ENCODE measurements around the gene CRY1. TPM values are rescaled to one million over a fixed set of nuclear protein-coding genes. Genes with fewer than 3 reads are reported as not detected.

CRY1 gene
- total RNA-seq, 1 experiment from 2014 or later, result 43.8 TPM

GRCh38 chr12:107011519-107011918 lies 81.8 kb downstream of the CRY1 start:
- in situ Hi-C loops (cut with HindIII; ENCODE audit: low pct_unique_long_range_greater_than_20kb, low sequenced_read_pairs), result no loop called here
- no TSS peak for BruUV-seq (replicated peaks)
- H3K27ac ChIP-seq (ENCODE audit: low read length), result no peak overlapping the region
- intact Hi-C loops (cut with micrococcal nuclease; ENCODE audit: unreplicated experiment), result no loop called here
- ChIA-PET POLR2A (no interaction called here), CTCF (no interaction called here)
- H3K4me1 ChIP-seq (ENCODE audit: control insufficient read depth, insufficient read depth, low read length), result no peaks in the 10 kb centered on the region
- no peak overlapping the region for H3K4me3 ChIP-seq (ENCODE audit: low read depth in 2 of 2, low read length in 2 of 2)
- H3K27me3 ChIP-seq (ENCODE audit: control insufficient read depth, insufficient read depth, low read length), result no peaks in the 10 kb centered on the region
- ATAC-seq, result no peak
- no peak for DNase-seq (ENCODE audit: low read depth, low spot score)
- no peaks in the 10 kb centered on the region for H3K36me3 ChIP-seq (ENCODE audit: control insufficient read depth, insufficient read depth, low read length)
- H3K9me3 ChIP-seq (ENCODE audit: control insufficient read depth, insufficient read depth, low read depth, low read length), result no peaks in the 10 kb centered on the region
- TF ChIP-seq CTCF (IDR thresholded peaks at IDR 0.05), result no peak
- TF ChIP-seq REST (IDR thresholded peaks at IDR 0.05; ENCODE audit: insufficient read depth in 1 of 2, low read depth in 2 of 2, low read length in 1 of 2), result no peak
- no peak for TF ChIP-seq SIN3A (IDR thresholded peaks at IDR 0.05; ENCODE audit: borderline replicate concordance, insufficient read depth, low read depth, low read length)

GRCh38 chr12:107007411-107007810 lies 85.9 kb downstream of the CRY1 start:
- no peak overlapping the region for H3K27ac ChIP-seq (ENCODE audit: low read length)

More at GRCh38 chr12:107007411-107007810, 85.9 kb downstream of the CRY1 start:
- ChIA-PET CTCF (no interaction called here), POLR2A (no interaction called here)
- no peaks in the 10 kb centered on the region for H3K27me3 ChIP-seq (ENCODE audit: control insufficient read depth, insufficient read depth, low read length)
- no peaks in the 10 kb centered on the region for H3K4me1 ChIP-seq (ENCODE audit: control insufficient read depth, insufficient read depth, low read length)
- no peaks in the 10 kb centered on the region for H3K36me3 ChIP-seq (ENCODE audit: control insufficient read depth, insufficient read depth, low read length)
- no TSS peak for BruUV-seq (replicated peaks)
- intact Hi-C loops (cut with micrococcal nuclease; ENCODE audit: unreplicated experiment), result no loop called here
- ATAC-seq (no peak), DNase-seq (ENCODE audit: low read depth, low spot score) (no peak)
- in situ Hi-C loops (cut with HindIII; ENCODE audit: low pct_unique_long_range_greater_than_20kb, low sequenced_read_pairs), result no loop called here
- no peak overlapping the region for H3K4me3 ChIP-seq (ENCODE audit: low read depth in 2 of 2, low read length in 2 of 2)
- TF ChIP-seq POLR2AphosphoS5 (IDR thresholded peaks at IDR 0.05; ENCODE audit: low read depth, low read length) (no peak), CTCF (IDR thresholded peaks at IDR 0.05) (no peak), SIN3A (IDR thresholded peaks at IDR 0.05; ENCODE audit: borderline replicate concordance, insufficient read depth, low read depth, low read length) (no peak), REST (IDR thresholded peaks at IDR 0.05; ENCODE audit: insufficient read depth in 1 of 2, low read depth in 2 of 2, low read length in 1 of 2) (no peak), TCF7L2 (IDR thresholded peaks at IDR 0.05; ENCODE audit: low read depth, low read length) (no peak)
- H3K9me3 ChIP-seq (ENCODE audit: control insufficient read depth, insufficient read depth, low read depth, low read length), result no peaks in the 10 kb centered on the region
